ENCODE data around the gene DDX59.

The DDX59 gene

DNA sequence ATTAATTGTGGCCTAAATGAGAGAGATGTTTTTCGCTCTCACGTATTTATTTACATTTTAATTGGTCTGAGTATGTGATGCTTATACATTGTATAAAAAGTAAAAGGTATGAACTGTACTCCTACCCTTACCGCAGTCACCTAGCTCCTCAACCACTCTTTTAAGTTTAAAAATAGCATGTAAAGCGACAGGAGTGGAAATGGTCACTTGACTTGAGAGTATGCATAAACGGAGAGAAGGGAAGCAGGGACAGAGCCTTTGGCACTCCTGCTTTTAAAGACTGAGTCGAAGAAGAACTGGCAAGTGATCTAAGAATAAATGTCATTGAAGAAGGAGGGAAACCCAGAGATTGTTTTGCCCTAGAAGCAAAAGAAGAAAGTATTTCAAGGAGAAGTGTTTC, 11.5 kb upstream of the DDX59 start (continued):
- TF ChIP-seq, protein P1, sequence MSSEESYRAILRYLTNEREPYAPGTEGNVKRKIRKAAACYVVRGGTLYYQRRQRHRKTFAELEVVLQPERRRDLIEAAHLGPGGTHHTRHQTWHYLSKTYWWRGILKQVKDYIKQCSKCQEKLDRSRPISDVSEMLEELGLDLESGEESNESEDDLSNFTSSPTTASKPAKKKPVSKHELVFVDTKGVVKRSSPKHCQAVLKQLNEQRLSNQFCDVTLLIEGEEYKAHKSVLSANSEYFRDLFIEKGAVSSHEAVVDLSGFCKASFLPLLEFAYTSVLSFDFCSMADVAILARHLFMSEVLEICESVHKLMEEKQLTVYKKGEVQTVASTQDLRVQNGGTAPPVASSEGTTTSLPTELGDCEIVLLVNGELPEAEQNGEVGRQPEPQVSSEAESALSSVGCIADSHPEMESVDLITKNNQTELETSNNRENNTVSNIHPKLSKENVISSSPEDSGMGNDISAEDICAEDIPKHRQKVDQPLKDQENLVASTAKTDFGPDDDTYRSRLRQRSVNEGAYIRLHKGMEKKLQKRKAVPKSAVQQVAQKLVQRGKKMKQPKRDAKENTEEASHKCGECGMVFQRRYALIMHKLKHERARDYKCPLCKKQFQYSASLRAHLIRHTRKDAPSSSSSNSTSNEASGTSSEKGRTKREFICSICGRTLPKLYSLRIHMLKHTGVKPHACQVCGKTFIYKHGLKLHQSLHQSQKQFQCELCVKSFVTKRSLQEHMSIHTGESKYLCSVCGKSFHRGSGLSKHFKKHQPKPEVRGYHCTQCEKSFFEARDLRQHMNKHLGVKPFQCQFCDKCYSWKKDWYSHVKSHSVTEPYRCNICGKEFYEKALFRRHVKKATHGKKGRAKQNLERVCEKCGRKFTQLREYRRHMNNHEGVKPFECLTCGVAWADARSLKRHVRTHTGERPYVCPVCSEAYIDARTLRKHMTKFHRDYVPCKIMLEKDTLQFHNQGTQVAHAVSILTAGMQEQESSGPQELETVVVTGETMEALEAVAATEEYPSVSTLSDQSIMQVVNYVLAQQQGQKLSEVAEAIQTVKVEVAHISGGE (tag by site-specific recombination; conservative IDR thresholded peaks at IDR 0.05; ENCODE audit: low read depth), result no peak
- TF ChIP-seq ZNF837 (tag by site-specific recombination; IDR thresholded peaks at IDR 0.05) (no peak), ZNF391 (tag by site-specific recombination; IDR thresholded peaks at IDR 0.05; ENCODE audit: borderline replicate concordance, low read depth) (no peak), ZNF121 (tag by site-specific recombination; IDR thresholded peaks at IDR 0.05) (no peak), ZNF169 (tag by site-specific recombination; IDR thresholded peaks at IDR 0.05) (no peak)
- TF ChIP-seq, protein P2, sequence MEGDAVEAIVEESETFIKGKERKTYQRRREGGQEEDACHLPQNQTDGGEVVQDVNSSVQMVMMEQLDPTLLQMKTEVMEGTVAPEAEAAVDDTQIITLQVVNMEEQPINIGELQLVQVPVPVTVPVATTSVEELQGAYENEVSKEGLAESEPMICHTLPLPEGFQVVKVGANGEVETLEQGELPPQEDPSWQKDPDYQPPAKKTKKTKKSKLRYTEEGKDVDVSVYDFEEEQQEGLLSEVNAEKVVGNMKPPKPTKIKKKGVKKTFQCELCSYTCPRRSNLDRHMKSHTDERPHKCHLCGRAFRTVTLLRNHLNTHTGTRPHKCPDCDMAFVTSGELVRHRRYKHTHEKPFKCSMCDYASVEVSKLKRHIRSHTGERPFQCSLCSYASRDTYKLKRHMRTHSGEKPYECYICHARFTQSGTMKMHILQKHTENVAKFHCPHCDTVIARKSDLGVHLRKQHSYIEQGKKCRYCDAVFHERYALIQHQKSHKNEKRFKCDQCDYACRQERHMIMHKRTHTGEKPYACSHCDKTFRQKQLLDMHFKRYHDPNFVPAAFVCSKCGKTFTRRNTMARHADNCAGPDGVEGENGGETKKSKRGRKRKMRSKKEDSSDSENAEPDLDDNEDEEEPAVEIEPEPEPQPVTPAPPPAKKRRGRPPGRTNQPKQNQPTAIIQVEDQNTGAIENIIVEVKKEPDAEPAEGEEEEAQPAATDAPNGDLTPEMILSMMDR (tag by site-specific recombination; IDR thresholded peaks at IDR 0.05), result no peak

DNA sequence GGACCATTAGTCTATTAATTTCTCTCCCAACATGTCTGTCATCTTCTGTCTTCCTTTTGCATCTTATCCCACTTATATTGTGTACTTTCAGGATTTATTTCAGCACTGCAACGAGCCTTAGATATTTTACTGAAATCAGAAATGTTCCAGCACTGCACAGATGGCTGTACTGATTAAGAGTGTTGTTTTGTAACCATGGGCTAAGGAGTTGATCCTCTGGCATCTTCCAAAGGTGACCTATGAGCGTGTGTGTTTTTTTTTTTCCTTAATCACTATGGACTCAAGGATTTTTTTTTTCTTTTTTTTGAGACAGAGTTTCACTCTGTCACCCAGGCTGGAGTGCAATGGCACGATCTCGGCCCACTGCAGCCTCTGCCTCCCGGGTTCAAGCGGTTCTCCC, 7.1 kb upstream of the DDX59 start:
- ChIA-PET CTCF (interaction anchor here (0.6 to 0.8 kb wide), 2 partner anchors 55 to 113 kb away, joined by 3 to 5 read pairs; no protein-coding TSS in a partner anchor), POLR2A (no interaction called here)
- Histone ChIP-seq H3K27ac (ENCODE audit: extremely low read depth, low read depth, low read length) (no peak overlapping the region), H3K9me3 (ENCODE audit: control insufficient read depth, insufficient read depth, low read depth, low read length) (no peaks in the 10 kb centered on the region), H3K4me3 (ENCODE audit: low read depth, low read length) (no peak overlapping the region), H3K36me3 (ENCODE audit: control insufficient read depth in 2 of 2, insufficient read depth in 1 of 2, low read length in 2 of 2) (no peaks in the 10 kb centered on the region), H3K4me1 (ENCODE audit: control insufficient read depth, insufficient read depth, low read length) (no peaks in the 10 kb centered on the region)
- TF ChIP-seq ZNF600 (tag by site-specific recombination; IDR thresholded peaks at IDR 0.05) (no peak), ZNF174 (tag by site-specific recombination; IDR thresholded peaks at IDR 0.05) (no peak), MEIS1 (CRISPR knock-in tag; IDR thresholded peaks at IDR 0.05; ENCODE audit: borderline replicate concordance) (no peak), ZNF37A (tag by site-specific recombination; IDR thresholded peaks at IDR 0.05) (no peak), SCRT2 (tag by site-specific recombination; IDR thresholded peaks at IDR 0.05) (no peak)
- TF ChIP-seq, protein P3, sequence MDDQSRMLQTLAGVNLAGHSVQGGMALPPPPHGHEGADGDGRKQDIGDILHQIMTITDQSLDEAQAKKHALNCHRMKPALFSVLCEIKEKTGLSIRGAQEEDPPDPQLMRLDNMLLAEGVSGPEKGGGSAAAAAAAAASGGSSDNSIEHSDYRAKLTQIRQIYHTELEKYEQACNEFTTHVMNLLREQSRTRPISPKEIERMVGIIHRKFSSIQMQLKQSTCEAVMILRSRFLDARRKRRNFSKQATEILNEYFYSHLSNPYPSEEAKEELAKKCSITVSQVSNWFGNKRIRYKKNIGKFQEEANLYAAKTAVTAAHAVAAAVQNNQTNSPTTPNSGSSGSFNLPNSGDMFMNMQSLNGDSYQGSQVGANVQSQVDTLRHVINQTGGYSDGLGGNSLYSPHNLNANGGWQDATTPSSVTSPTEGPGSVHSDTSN (CRISPR knock-in tag; IDR thresholded peaks at IDR 0.05), result no peak

DNA sequence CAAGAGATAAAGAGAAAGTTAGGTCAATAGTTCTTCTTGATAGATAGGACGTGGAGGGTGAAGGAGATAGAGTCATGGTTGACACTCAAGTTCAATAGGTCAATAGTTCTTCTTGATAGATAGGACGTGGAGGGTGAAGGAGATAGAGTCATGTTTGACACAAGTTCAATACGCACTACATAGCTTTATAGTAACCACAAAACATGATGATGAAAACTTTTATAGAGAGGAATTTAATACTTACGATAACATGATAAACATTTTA, 5.8 kb upstream of the DDX59 start:
- Histone ChIP-seq H3K36me3 (ENCODE audit: control insufficient read depth in 2 of 2, insufficient read depth in 1 of 2, low read length in 2 of 2) (no peaks in the 10 kb centered on the region), H3K9me3 (ENCODE audit: control insufficient read depth, insufficient read depth, low read depth, low read length) (no peaks in the 10 kb centered on the region), H3K4me3 (ENCODE audit: low read depth, low read length) (no peak overlapping the region), H3K27ac (ENCODE audit: extremely low read depth, low read depth, low read length) (no peak overlapping the region), H3K4me1 (ENCODE audit: control insufficient read depth, insufficient read depth, low read length) (peaks cover 3% of the 10 kb centered on the region; the same call in 1 of the 2 replicates)
- ChIA-PET CTCF (interaction anchor here (0.9 to 2.2 kb wide), 2 partner anchors 54 to 127 kb away, joined by 4 to 6 read pairs; partner anchors contain the start of gene KIF14), POLR2A (interaction anchor here (1.0 kb wide), 1 partner anchor 55 kb away, joined by 3 read pairs; the partner anchor contains the start of gene KIF14)
- TF ChIP-seq ZNF768 (tag by site-specific recombination; IDR thresholded peaks at IDR 0.05) (no peak), SP2 (tag by site-specific recombination; IDR thresholded peaks at IDR 0.05) (no peak), SCRT2 (tag by site-specific recombination; IDR thresholded peaks at IDR 0.05) (no peak), ZNF302 (tag by site-specific recombination; IDR thresholded peaks at IDR 0.05; ENCODE audit: low read depth) (no peak), ZNF664 (tag by site-specific recombination; IDR thresholded peaks at IDR 0.05) (no peak), YY2 (tag by site-specific recombination; IDR thresholded peaks at IDR 0.05) (no peak), ZBTB20 (tag by site-specific recombination; IDR thresholded peaks at IDR 0.05) (no peak), ZNF558 (tag by site-specific recombination; IDR thresholded peaks at IDR 0.05) (no peak), ZNF223 (tag by site-specific recombination; IDR thresholded peaks at IDR 0.05) (no peak), ZNF707 (tag by site-specific recombination; IDR thresholded peaks at IDR 0.05) (no peak)
- TF ChIP-seq, protein P4, sequence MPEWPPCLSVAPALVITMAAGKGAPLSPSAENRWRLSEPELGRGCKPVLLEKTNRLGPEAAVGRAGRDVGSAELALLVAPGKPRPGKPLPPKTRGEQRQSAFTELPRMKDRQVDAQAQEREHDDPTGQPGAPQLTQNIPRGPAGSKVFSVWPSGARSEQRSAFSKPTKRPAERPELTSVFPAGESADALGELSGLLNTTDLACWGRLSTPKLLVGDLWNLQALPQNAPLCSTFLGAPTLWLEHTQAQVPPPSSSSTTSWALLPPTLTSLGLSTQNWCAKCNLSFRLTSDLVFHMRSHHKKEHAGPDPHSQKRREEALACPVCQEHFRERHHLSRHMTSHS (tag by site-specific recombination; IDR thresholded peaks at IDR 0.05), result no peak
- TF ChIP-seq, protein P5, sequence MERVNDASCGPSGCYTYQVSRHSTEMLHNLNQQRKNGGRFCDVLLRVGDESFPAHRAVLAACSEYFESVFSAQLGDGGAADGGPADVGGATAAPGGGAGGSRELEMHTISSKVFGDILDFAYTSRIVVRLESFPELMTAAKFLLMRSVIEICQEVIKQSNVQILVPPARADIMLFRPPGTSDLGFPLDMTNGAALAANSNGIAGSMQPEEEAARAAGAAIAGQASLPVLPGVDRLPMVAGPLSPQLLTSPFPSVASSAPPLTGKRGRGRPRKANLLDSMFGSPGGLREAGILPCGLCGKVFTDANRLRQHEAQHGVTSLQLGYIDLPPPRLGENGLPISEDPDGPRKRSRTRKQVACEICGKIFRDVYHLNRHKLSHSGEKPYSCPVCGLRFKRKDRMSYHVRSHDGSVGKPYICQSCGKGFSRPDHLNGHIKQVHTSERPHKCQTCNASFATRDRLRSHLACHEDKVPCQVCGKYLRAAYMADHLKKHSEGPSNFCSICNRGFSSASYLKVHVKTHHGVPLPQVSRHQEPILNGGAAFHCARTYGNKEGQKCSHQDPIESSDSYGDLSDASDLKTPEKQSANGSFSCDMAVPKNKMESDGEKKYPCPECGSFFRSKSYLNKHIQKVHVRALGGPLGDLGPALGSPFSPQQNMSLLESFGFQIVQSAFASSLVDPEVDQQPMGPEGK (tag by site-specific recombination; IDR thresholded peaks at IDR 0.05), result no peak
